Neural crest cell (in vitro differentiated cells): ENCODE results near the gene SIRPA. TPM values are rescaled to one million over a fixed set of nuclear protein-coding genes. Genes with fewer than 3 reads are reported as not detected.

Experiments used
- DNase-seq: peaks from one replicate; pipeline ENCODE4 v3.0.0; 2021; ENCODE audit warnings: low read depth, mixed read lengths, low spot score
- H3K27ac Mint-ChIP-seq: one replicate; pipeline ENCODE4 v1.8.0; 2021; ENCODE audit warnings: mild to moderate bottlenecking, mixed read lengths; ENCODE audit not compliant: unreplicated experiment
- H3K27me3 Mint-ChIP-seq: 2 replicates; pipeline ENCODE4 v1.8.0; 2021; ENCODE audit warnings: low read depth, mild to moderate bottlenecking, mixed read lengths
- H3K36me3 Mint-ChIP-seq: 2 replicates; pipeline ENCODE4 v1.8.0; 2021; ENCODE audit warnings: low read depth, mild to moderate bottlenecking, mixed read lengths
- H3K4me1 Mint-ChIP-seq: 2 replicates; pipeline ENCODE4 v1.8.0; 2021; ENCODE audit warnings: mixed read lengths
- H3K4me3 Mint-ChIP-seq: one replicate; pipeline ENCODE4 v1.8.0; 2021; ENCODE audit warnings: mild to moderate bottlenecking, mixed read lengths
- H3K9me3 Mint-ChIP-seq: 2 replicates; pipeline ENCODE4 v1.8.0; 2021; ENCODE audit warnings: mixed read lengths
- total RNA-seq: library from RNA; stranded (reverse); gene quantifications from 2 replicates; pipeline ENCODE4 v1.2.1, GENCODE V29; 2021
- TF ChIP-seq, protein P1 (sequence below): fragments of 200-600 bp; sonication (generic); conservative IDR thresholded peaks from 2 replicates; pipeline ENCODE4 v1.5.0; 2021; ENCODE audit warnings: antibody characterized with exemption, mild to moderate bottlenecking

Gene SIRPA
- total RNA-seq, 1 donor from 2014 or later = 10.2 TPM

DNA sequence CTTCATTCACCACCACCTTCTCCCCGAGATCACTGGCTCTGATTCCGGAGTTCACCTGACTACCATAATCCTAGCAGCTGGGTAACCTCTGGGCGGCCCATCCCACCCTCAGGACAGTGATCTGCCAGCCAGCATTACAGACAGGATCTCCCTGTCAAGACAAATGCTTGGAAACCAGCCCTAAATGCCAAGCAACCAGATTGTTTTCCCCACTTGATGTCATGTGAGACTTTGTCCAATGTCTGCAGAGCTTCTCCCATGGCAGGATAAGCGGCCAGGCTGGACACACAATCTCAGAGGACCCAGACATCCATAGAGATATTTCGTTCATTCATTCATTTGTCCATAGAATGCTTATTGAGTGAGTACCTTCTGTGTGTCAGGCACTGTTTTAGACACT is 66.2 kb downstream of the SIRPA start:
- Mint-ChIP-seq H3K27me3 (peaks cover 51% of the 10 kb centered on the region), H3K9me3 (no peaks in the 10 kb centered on the region), H3K27ac (no peak overlapping the region), H3K4me1 (peaks cover 11% of the 10 kb centered on the region), H3K36me3 (no peaks in the 10 kb centered on the region), H3K4me3 (no peak overlapping the region)
- DNase-seq = no peak
- TF ChIP-seq, protein P1, sequence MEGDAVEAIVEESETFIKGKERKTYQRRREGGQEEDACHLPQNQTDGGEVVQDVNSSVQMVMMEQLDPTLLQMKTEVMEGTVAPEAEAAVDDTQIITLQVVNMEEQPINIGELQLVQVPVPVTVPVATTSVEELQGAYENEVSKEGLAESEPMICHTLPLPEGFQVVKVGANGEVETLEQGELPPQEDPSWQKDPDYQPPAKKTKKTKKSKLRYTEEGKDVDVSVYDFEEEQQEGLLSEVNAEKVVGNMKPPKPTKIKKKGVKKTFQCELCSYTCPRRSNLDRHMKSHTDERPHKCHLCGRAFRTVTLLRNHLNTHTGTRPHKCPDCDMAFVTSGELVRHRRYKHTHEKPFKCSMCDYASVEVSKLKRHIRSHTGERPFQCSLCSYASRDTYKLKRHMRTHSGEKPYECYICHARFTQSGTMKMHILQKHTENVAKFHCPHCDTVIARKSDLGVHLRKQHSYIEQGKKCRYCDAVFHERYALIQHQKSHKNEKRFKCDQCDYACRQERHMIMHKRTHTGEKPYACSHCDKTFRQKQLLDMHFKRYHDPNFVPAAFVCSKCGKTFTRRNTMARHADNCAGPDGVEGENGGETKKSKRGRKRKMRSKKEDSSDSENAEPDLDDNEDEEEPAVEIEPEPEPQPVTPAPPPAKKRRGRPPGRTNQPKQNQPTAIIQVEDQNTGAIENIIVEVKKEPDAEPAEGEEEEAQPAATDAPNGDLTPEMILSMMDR = no peak

- H3K27me3 Mint-ChIP-seq = peaks cover 59% of the 10 kb centered on the region
These were observed 68.9 kb downstream of the SIRPA start for GRCh38 chr20:1964061-1964460.

GRCh38 chr20:1964659-1965405 is 69.6 kb downstream of the SIRPA start:
- TF ChIP-seq, protein P1 = no peak
- DNase-seq = no peak
- H3K36me3 Mint-ChIP-seq = no peaks in the 10 kb centered on the region
- peaks cover 11% of the 10 kb centered on the region for H3K4me1 Mint-ChIP-seq
- H3K4me3 Mint-ChIP-seq = no peak overlapping the region
- no peaks in the 10 kb centered on the region for H3K9me3 Mint-ChIP-seq
- peaks cover 60% of the 10 kb centered on the region for H3K27me3 Mint-ChIP-seq
- H3K27ac Mint-ChIP-seq = no peak overlapping the region

More at GRCh38 chr20:1964061-1964460, 68.9 kb downstream of the SIRPA start:
- H3K4me3 Mint-ChIP-seq = no peak overlapping the region
- no peaks in the 10 kb centered on the region for H3K9me3 Mint-ChIP-seq
- H3K4me1 Mint-ChIP-seq = peaks cover 11% of the 10 kb centered on the region
- no peaks in the 10 kb centered on the region for H3K36me3 Mint-ChIP-seq
- no peak overlapping the region for H3K27ac Mint-ChIP-seq
- no peak for DNase-seq
- TF ChIP-seq, protein P1 = no peak

DNA sequence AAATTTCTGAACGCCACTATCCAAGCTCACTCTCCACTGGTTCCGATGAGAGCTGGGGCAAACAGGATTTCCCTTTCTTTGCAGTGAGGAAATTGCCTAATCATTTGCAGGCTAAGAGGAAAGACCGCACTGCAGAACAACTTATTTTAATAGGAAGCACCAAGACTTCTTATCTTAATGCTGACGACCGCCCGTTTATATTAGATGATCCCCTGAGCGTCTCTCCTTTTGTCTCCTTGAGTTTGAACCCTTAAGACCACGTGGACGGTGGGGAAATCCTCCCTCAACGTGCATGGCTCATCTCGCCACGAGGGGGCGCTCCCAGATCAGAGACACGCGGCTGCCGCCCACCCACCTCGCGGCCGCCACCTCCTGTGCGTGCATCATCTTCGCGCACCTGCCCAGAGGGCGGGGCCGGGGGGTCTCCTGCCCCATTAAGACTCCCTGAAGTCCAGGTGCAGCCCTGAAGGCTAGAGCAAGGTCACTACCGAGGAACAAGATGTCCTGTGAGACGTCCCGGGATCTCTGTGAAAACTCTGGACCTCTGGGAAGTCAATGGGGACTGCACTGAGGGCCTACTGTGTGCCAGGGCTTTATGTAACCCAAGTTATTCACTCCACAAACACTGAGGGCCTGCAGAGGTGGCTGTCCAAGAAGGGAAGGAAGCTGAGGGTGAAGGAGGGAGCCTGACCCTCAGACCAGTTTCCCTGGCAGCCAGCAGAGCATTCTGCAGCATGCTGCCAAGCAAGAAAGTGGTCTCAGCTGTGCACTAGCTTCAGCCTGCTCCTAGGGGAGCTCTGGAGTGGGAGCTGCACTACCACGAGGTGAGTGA is 70.5 kb downstream of the SIRPA start:
- H3K4me3 Mint-ChIP-seq = no peak overlapping the region
- no peaks in the 10 kb centered on the region for H3K9me3 Mint-ChIP-seq
- peak; percentile 83 for DNase-seq
- TF ChIP-seq, protein P1 = peak; percentile 98
- H3K36me3 Mint-ChIP-seq = no peaks in the 10 kb centered on the region
- peaks cover 60% of the 10 kb centered on the region for H3K27me3 Mint-ChIP-seq
- H3K4me1 Mint-ChIP-seq = peaks cover 11% of the 10 kb centered on the region
- H3K27ac Mint-ChIP-seq = peak overlapping the region; percentile 13

DNA sequence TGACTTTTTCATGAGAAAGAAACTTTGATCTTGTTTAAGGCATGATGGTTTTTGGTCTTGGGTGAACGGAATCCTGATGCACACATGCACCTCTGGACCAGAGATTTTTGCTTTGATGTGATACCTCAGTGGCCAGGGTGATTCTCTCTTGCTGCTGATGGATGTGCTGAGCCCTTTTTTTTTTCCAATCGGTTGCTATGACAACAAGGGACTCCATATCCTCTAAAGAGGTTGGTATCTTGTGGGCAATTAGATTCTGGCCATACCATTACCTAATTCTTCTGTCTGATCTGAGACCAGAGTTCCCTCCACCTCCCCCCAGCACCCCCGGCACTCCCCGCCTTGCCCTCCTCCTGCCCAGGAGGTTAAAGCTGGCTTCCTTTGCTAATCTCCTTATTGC is 73.8 kb downstream of the SIRPA start:
- no peak for DNase-seq
- Mint-ChIP-seq H3K4me3 (no peak overlapping the region), H3K9me3 (no peaks in the 10 kb centered on the region), H3K27ac (no peak overlapping the region), H3K4me1 (peaks cover 17% of the 10 kb centered on the region), H3K27me3 (peaks cover 49% of the 10 kb centered on the region), H3K36me3 (no peaks in the 10 kb centered on the region)
- TF ChIP-seq, protein P1 = no peak
